B cell (primary cell): ENCODE data around the gene C16orf92.

Source experiments
- CTCF ChIP-seq: fragments of 200-600 bp; IDR thresholded peaks from one replicate; pipeline ENCODE4 v1.8.0; 2022; ENCODE audit warnings: antibody characterized with exemption, mild to moderate bottlenecking
- EZH2 ChIP-seq: IDR thresholded peaks from 2 replicates; pipeline ENCODE4 v1.6.1; 2012; ENCODE audit warnings: borderline replicate concordance, low read depth, mild to moderate bottlenecking, moderate library complexity, low read length; ENCODE audit not compliant: insufficient read depth, poor library complexity, severe bottlenecking

GRCh38 chr16:30060836-30061554 is 38.0 kb downstream of the C16orf92 start:
- no peak for TF ChIP-seq EZH2
- no peak for TF ChIP-seq CTCF
